Upper lobe of right lung (tissue), 1 donor: ENCODE measurements around the gene QSER1. TPM values are rescaled to one million over a fixed set of nuclear protein-coding genes. Genes with fewer than 3 reads are reported as not detected.

Experiments used
- ATAC-seq: fragments of 200-7000 bp; cut with Tn5 transposase; one replicate; pipeline ENCODE4 v1.9.1; 2020; ENCODE audit warnings: mild to moderate bottlenecking, moderate library complexity
- DNase-seq: peaks from one replicate; pipeline ENCODE4 v3.0.0-alpha.2; 2020
- H3K27ac ChIP-seq: fragments of 200-600 bp; one replicate; pipeline ENCODE4 v1.8.0; 2022
- H3K27me3 ChIP-seq: fragments of 200-600 bp; one replicate; pipeline ENCODE4 v1.8.0; 2022; ENCODE audit warnings: mild to moderate bottlenecking
- H3K36me3 ChIP-seq: fragments of 200-600 bp; one replicate; pipeline ENCODE4 v1.8.0; 2022
- H3K4me1 ChIP-seq: fragments of 200-600 bp; one replicate; pipeline ENCODE4 v1.8.0; 2022
- H3K4me3 ChIP-seq: fragments of 200-600 bp; one replicate; pipeline ENCODE4 v1.8.0; 2022; ENCODE audit warnings: mild to moderate bottlenecking
- H3K9me3 ChIP-seq: fragments of 200-600 bp; one replicate; pipeline ENCODE4 v1.8.0; 2022
- CTCF ChIP-seq: fragments of 200-600 bp; IDR thresholded peaks from one replicate; pipeline ENCODE4 v1.8.0; 2022; ENCODE audit warnings: antibody characterized with exemption
- intact Hi-C: fragments of 100-400 bp; cut with DNase I; formaldehyde crosslinking; loops from one replicate; pipeline ENCODE4 v1.11.0; 2022
- total RNA-seq: library from RNA; stranded (reverse); fragmentation: NEBNext Ultra II Directional; extraction: Animal tissue kit (Norgen Biotek cat#: 25700); gene quantifications from one replicate; pipeline ENCODE4 v1.2.1, GENCODE V29; 2021
- donor health status: DM: no; HTN: yes; CAD: no; lungs with severe emphysema.

The QSER1 gene
- total RNA-seq, 1 donor from 2014 or later, result 26.3 TPM

GRCh38 chr11:32870676-32871075 is 21.9 kb upstream of the QSER1 start:
- ATAC-seq (peak; percentile 40), DNase-seq (no peak)
- Histone ChIP-seq H3K36me3 (no peaks in the 10 kb centered on the region), H3K27me3 (no peaks in the 10 kb centered on the region), H3K4me3 (no peak overlapping the region), H3K4me1 (no peaks in the 10 kb centered on the region), H3K9me3 (no peaks in the 10 kb centered on the region), H3K27ac (no peak overlapping the region)
- intact Hi-C loops, result no loop called here
- peak; percentile 36 for TF ChIP-seq CTCF

GRCh38 chr11:32874132-32874531 is 18.5 kb upstream of the QSER1 start:
- no peak for DNase-seq
- intact Hi-C loops, result no loop called here
- Histone ChIP-seq H3K4me1 (no peaks in the 10 kb centered on the region), H3K27ac (no peak overlapping the region), H3K36me3 (no peaks in the 10 kb centered on the region), H3K27me3 (no peaks in the 10 kb centered on the region), H3K9me3 (no peaks in the 10 kb centered on the region), H3K4me3 (no peak overlapping the region)
- TF ChIP-seq CTCF, result no peak
- no peak for ATAC-seq

- intact Hi-C loops, result no loop called here
- Histone ChIP-seq H3K27me3 (no peaks in the 10 kb centered on the region), H3K4me1 (no peaks in the 10 kb centered on the region), H3K36me3 (no peaks in the 10 kb centered on the region), H3K4me3 (no peak overlapping the region), H3K9me3 (no peaks in the 10 kb centered on the region), H3K27ac (no peak overlapping the region)
- DNase-seq (no peak), ATAC-seq (no peak)
- TF ChIP-seq CTCF, result no peak
Measured at GRCh38 chr11:32881286-32881685, 11.3 kb upstream of the QSER1 start.

- H3K9me3 ChIP-seq, result no peaks in the 10 kb centered on the region
- H3K27me3 ChIP-seq, result no peaks in the 10 kb centered on the region
- no peak overlapping the region for H3K4me3 ChIP-seq
- intact Hi-C loops, result no loop called here
- ATAC-seq (no peak), DNase-seq (no peak)
- no peaks in the 10 kb centered on the region for H3K36me3 ChIP-seq
- TF ChIP-seq CTCF, result no peak
- H3K27ac ChIP-seq, result no peak overlapping the region
- no peaks in the 10 kb centered on the region for H3K4me1 ChIP-seq
Measured at GRCh38 chr11:32883421-32883820, 9.2 kb upstream of the QSER1 start.

GRCh38 chr11:32884023-32884422 is 8.6 kb upstream of the QSER1 start:
- intact Hi-C loops, result no loop called here
- Histone ChIP-seq H3K4me3 (no peak overlapping the region), H3K36me3 (no peaks in the 10 kb centered on the region), H3K27ac (no peak overlapping the region), H3K9me3 (no peaks in the 10 kb centered on the region), H3K27me3 (no peaks in the 10 kb centered on the region), H3K4me1 (no peaks in the 10 kb centered on the region)
- no peak for TF ChIP-seq CTCF
- ATAC-seq (no peak), DNase-seq (no peak)

- peak; percentile 50 for ATAC-seq
- no peak for DNase-seq
- peak; percentile 46 for TF ChIP-seq CTCF
- no peaks in the 10 kb centered on the region for H3K36me3 ChIP-seq
- no peak overlapping the region for H3K27ac ChIP-seq
- H3K4me3 ChIP-seq, result no peak overlapping the region
- no peaks in the 10 kb centered on the region for H3K9me3 ChIP-seq
- intact Hi-C loops, result no loop called here
- H3K27me3 ChIP-seq, result no peaks in the 10 kb centered on the region
- no peaks in the 10 kb centered on the region for H3K4me1 ChIP-seq
Measured at GRCh38 chr11:32884770-32885384, 7.7 kb upstream of the QSER1 start.
